MM.1S (cell line): ENCODE results near the gene G2E3.

Source experiments
- EZH2 ChIP-seq: fragments of 300-600 bp; sonication (generic); optimal IDR thresholded peaks from 2 replicates; pipeline ENCODE3; 2017; ENCODE audit warnings: low read depth, mild to moderate bottlenecking, antibody characterized with exemption, low read length, mixed read lengths
- EZH2phosphoT487 ChIP-seq: fragments of 300-600 bp; sonication (generic); IDR thresholded peaks from 2 replicates; pipeline ENCODE4 v1.6.1; 2018; ENCODE audit warnings: antibody characterized with exemption, low read length
- TF ChIP-seq, protein P1 (sequence below): fragments of 300-600 bp; sonication (generic); IDR thresholded peaks from 2 replicates; pipeline ENCODE4 v1.5.1; 2016; ENCODE audit warnings: antibody characterized with exemption, low read length, mixed read lengths

DNA sequence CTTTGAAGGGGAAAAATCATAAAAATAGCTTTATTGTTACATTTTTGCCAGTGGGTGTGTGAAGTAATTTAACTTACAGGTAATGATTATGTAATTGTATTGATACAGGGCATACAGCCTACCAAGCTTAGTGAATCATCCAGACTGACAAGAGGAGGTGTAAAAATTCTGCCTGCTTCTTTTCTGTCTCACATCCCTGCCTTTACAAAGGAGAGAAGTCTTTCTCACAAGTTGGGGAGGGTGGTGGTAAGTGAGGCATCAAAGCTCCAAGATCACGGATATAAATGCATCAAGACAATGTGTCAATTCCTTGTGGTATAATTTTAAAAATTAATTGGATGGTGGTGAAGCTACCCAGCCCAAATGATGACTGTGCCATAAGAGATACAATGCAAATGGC, 39.0 kb upstream of the G2E3 start:
- TF ChIP-seq, protein P1, sequence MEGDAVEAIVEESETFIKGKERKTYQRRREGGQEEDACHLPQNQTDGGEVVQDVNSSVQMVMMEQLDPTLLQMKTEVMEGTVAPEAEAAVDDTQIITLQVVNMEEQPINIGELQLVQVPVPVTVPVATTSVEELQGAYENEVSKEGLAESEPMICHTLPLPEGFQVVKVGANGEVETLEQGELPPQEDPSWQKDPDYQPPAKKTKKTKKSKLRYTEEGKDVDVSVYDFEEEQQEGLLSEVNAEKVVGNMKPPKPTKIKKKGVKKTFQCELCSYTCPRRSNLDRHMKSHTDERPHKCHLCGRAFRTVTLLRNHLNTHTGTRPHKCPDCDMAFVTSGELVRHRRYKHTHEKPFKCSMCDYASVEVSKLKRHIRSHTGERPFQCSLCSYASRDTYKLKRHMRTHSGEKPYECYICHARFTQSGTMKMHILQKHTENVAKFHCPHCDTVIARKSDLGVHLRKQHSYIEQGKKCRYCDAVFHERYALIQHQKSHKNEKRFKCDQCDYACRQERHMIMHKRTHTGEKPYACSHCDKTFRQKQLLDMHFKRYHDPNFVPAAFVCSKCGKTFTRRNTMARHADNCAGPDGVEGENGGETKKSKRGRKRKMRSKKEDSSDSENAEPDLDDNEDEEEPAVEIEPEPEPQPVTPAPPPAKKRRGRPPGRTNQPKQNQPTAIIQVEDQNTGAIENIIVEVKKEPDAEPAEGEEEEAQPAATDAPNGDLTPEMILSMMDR = no peak
- TF ChIP-seq EZH2 (no peak), EZH2phosphoT487 (no peak)
